Measurements from ENCODE around the gene RERG. TPM values are rescaled to one million over a fixed set of nuclear protein-coding genes. Genes with fewer than 3 reads are reported as not detected.

The RERG gene
- total RNA-seq, 1 donor from 2014 or later, result not detected

DNA sequence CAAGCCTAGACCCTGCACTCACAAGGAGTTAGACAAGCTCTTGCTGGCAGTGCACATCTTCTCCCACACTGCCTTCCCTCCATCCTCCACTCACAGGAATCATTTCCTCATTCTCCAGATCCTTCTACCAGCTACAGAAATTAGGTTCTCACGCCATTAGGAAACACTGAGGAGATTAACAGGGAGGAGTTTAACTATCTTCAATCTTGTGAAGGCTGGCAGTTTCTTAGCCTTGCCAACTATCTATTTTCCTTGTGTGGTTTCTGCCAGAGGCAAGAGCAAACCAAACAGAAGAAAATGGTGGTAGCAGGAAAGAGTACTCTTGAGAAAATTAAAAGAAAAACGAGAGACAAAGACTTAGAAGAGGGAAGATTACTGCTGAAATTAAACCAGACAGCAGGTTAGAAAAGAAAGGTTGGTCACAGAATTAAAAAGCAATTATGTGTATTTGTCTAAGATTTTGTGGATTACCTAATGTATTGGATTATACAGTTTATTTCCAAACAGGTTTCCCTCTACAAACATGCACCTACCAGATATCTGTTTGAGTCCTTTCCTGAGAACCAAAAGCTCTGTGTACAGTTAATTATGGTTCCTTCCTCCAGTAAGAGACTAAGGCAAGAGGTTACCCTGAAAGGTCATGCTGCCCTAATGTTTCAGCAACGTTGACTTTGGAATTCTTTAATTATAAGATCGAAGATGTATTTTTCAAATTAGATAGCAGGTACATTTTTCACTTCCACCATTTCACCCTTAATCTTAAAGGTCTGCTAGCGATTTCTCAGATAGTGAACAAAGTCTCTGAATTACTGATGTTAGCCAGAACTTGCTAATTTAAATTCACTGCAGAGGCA, 5.0 kb downstream of the RERG start:
- Mint-ChIP-seq H3K4me3 (no peak overlapping the region), H3K9me3 (no peaks in the 10 kb centered on the region), H3K36me3 (ENCODE audit: low read depth) (no peaks in the 10 kb centered on the region), H3K27me3 (peaks cover 16% of the 10 kb centered on the region), H3K4me1 (peaks cover 7% of the 10 kb centered on the region), H3K27ac (no peak overlapping the region)
- no peak for DNase-seq
- ChIA-PET POLR2A (interaction anchor here (0.6 kb wide), 1 partner anchor 551 kb away, joined by 3 read pairs; no protein-coding TSS in a partner anchor), CTCF (no interaction called here)
- no peak for ATAC-seq (ENCODE audit: low read depth)
- intact Hi-C loops (cut with micrococcal nuclease), result no loop called here
- TF ChIP-seq, protein P1, sequence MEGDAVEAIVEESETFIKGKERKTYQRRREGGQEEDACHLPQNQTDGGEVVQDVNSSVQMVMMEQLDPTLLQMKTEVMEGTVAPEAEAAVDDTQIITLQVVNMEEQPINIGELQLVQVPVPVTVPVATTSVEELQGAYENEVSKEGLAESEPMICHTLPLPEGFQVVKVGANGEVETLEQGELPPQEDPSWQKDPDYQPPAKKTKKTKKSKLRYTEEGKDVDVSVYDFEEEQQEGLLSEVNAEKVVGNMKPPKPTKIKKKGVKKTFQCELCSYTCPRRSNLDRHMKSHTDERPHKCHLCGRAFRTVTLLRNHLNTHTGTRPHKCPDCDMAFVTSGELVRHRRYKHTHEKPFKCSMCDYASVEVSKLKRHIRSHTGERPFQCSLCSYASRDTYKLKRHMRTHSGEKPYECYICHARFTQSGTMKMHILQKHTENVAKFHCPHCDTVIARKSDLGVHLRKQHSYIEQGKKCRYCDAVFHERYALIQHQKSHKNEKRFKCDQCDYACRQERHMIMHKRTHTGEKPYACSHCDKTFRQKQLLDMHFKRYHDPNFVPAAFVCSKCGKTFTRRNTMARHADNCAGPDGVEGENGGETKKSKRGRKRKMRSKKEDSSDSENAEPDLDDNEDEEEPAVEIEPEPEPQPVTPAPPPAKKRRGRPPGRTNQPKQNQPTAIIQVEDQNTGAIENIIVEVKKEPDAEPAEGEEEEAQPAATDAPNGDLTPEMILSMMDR (IDR thresholded peaks at IDR 0.05), result no peak

DNA sequence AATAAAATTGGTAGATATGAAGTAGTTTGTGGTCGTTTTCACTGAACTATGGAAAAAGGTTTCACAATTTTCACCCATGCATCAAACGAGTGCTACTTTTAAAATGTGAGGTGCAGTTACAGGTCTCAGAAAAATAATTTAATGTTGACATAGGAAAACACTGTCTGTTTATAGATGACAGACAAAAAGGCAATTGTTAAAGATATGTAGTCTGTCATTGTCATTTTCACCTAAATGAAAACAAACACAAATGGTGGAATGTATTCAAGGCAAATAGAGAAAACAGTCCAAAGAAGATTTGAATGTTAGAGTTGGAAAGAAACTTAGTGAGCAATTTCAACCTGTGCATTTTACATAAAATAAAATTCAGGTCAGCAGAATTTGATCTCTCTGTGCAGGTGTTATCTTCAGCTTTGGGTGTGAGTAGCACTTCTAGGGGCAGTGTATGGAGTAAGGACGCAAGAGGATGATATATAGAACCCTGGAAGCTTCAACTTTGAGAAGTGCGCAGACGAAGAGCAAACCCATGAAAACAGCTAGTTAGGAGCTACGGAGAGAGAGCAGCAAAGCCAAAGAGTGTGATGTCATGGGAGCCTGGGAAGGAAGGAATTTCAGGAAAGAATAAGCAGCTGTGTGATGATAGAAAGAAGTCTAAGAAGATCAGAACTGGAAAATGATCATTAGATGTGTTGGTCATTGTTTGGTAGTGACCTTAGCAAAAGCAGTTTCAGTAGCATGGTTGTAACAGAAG, 6.2 kb downstream of the RERG start:
- ATAC-seq (ENCODE audit: low read depth), result no peak
- intact Hi-C loops (cut with micrococcal nuclease), result no loop called here
- TF ChIP-seq, protein P1 (IDR thresholded peaks at IDR 0.05), result no peak
- no peak overlapping the region for H3K4me3 Mint-ChIP-seq
- H3K4me1 Mint-ChIP-seq, result no peaks in the 10 kb centered on the region
- H3K36me3 Mint-ChIP-seq (ENCODE audit: low read depth), result no peaks in the 10 kb centered on the region
- no peaks in the 10 kb centered on the region for H3K9me3 Mint-ChIP-seq
- H3K27me3 Mint-ChIP-seq, result peaks cover 14% of the 10 kb centered on the region
- ChIA-PET POLR2A (interaction anchor here (0.6 kb wide), 1 partner anchor 550 kb away, joined by 3 read pairs; no protein-coding TSS in a partner anchor), CTCF (no interaction called here)
- H3K27ac Mint-ChIP-seq, result no peak overlapping the region
- DNase-seq, result no peak

DNA sequence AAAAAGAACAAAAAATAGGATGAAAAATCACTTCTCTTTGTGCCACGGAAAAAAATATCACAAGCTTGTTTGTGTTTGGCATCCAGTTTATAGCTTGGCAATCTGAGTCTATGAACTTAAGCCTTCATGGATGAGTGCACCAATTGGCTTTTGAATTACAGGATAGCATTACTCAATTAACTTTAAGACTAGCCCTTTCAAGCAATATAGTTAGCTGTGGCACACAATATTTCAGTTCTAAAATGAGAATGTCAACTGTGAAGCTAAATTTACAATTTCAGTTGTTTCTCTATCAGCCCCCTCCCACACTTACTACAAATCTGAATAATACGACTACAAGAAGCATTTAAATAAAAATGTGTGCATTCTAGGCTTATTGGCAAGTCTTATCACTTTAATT, 8.3 kb downstream of the RERG start:
- CTCF ChIA-PET, result interaction anchor here (1.3 kb wide), 1 partner anchor 8 kb away, joined by 7 read pairs; the partner anchor contains the start of gene RERG
- peaks cover 12% of the 10 kb centered on the region for H3K27me3 Mint-ChIP-seq

DNA sequence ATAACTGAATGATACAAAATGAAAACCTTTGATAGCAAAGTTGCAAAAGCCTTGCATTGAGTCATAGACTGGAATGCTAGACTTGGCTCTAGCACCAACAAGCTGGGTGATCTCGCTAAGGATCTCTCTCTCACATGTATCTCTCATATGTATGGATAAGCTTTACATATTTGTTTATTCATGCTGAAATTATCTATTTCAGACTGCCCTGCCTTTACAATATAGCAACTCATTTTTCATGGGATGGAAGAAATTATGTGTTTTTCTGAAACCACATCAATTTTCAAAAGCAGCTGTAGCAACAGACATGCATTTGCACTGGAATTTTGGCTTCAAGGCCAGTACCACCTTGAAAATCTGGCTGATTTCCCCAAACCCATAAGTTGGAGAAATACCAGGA, 11.4 kb downstream of the RERG start:
- DNase-seq (no peak), ATAC-seq (ENCODE audit: low read depth) (no peak)
- H3K36me3 Mint-ChIP-seq (ENCODE audit: low read depth), result no peaks in the 10 kb centered on the region
- H3K27me3 Mint-ChIP-seq, result peaks cover 11% of the 10 kb centered on the region
- no peaks in the 10 kb centered on the region for H3K4me1 Mint-ChIP-seq
- no peak overlapping the region for H3K4me3 Mint-ChIP-seq
- POLR2A ChIA-PET, result no interaction called here
- H3K27ac Mint-ChIP-seq, result no peak overlapping the region
- intact Hi-C loops (cut with micrococcal nuclease), result no loop called here
- CTCF ChIA-PET, result interaction anchor here (1.4 kb wide), 1 partner anchor 10 kb away, joined by 4 read pairs; no protein-coding TSS in a partner anchor
- TF ChIP-seq, protein P1 (IDR thresholded peaks at IDR 0.05), result no peak
- H3K9me3 Mint-ChIP-seq, result no peaks in the 10 kb centered on the region

More for the DNA sequence above, 8.3 kb downstream of the RERG start:
- no peak overlapping the region for H3K4me3 Mint-ChIP-seq
- no peaks in the 10 kb centered on the region for H3K4me1 Mint-ChIP-seq
- TF ChIP-seq, protein P1 (IDR thresholded peaks at IDR 0.05), result no peak
- POLR2A ChIA-PET, result no interaction called here
- DNase-seq (no peak), ATAC-seq (ENCODE audit: low read depth) (no peak)
- no peaks in the 10 kb centered on the region for H3K9me3 Mint-ChIP-seq
- H3K27ac Mint-ChIP-seq, result no peak overlapping the region
- intact Hi-C loops (cut with micrococcal nuclease), result no loop called here
- no peaks in the 10 kb centered on the region for H3K36me3 Mint-ChIP-seq (ENCODE audit: low read depth)
